ENCODE data around the gene PLOD2. TPM values are rescaled to one million over a fixed set of nuclear protein-coding genes. Genes with fewer than 3 reads are reported as not detected.

The PLOD2 gene
- total and polyA plus RNA-seq, 9 of the 15 experiments (the other 6 are each of a cell fraction or from before 2014, with no cell fraction given) = 0.18 to 1.5 (median 0.58) TPM

DNA sequence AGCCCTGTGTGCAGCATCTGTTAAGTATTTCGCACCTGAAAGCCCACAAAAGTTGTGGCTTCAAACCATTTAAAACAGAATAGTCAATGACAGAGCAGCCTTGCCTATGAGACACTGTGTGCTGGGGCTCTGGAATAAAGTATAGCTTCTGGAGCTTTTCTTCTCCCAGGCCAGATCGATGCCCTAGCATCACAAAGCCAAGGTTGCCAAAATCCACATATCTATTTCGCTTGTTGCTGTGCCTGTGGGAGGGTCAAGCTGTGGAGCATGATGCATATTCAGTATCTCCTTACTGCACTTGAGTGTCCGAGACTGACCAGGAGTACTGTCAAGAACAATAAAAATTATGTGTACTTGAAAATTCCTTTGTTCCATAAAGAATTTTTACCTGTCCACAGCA lies 7.6 kb downstream of the PLOD2 start (continued):
- no peak for TF ChIP-seq MEIS2 (IDR thresholded peaks at IDR 0.05; ENCODE audit: partially characterized antibody)
- TF ChIP-seq, protein P1, sequence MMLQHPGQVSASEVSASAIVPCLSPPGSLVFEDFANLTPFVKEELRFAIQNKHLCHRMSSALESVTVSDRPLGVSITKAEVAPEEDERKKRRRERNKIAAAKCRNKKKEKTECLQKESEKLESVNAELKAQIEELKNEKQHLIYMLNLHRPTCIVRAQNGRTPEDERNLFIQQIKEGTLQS (IDR thresholded peaks at IDR 0.05) = no peak
- TF ChIP-seq, protein P1 (CRISPR knock-in tag; conservative IDR thresholded peaks at IDR 0.05) = no peak
- TF ChIP-seq CXXC5 (CRISPR knock-in tag; IDR thresholded peaks at IDR 0.05) = no peak
- TF ChIP-seq, protein P2, sequence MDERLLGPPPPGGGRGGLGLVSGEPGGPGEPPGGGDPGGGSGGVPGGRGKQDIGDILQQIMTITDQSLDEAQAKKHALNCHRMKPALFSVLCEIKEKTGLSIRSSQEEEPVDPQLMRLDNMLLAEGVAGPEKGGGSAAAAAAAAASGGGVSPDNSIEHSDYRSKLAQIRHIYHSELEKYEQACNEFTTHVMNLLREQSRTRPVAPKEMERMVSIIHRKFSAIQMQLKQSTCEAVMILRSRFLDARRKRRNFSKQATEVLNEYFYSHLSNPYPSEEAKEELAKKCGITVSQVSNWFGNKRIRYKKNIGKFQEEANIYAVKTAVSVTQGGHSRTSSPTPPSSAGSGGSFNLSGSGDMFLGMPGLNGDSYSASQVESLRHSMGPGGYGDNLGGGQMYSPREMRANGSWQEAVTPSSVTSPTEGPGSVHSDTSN (CRISPR knock-in tag; IDR thresholded peaks at IDR 0.05; ENCODE audit: low read depth) = no peak
- TF ChIP-seq, protein P2 (tag; conservative IDR thresholded peaks at IDR 0.05; ENCODE audit: low read depth) = no peak

DNA sequence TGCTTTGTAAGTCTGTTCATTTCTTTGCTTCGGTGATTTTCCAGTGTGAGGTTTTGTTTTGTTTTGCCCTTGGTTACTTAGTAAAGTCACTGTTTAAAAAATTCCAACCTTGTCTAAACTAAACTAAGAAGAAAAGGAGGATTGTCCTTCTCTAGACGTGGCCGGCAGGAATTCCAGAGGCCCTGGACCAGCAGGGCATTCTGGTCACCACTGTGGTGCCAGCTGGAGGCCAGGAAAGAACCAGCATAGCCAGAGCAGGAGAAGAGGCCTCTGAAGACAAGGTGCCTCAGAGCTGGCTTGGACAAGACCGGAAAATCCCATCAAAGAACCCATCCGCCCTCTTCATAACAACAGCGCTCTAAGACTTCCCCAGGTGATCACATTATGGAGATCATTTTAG lies 8.2 kb downstream of the PLOD2 start:
- Histone ChIP-seq H2AFZ (ENCODE audit: low read depth, low read length) (no peak overlapping the region), H3K27ac (ENCODE audit: extremely low read depth, low read depth, low read length) (no peak overlapping the region), H3K9me1 (ENCODE audit: control insufficient read depth, insufficient read depth, low read length) (no peaks in the 10 kb centered on the region), H3K4me1 (replicated peaks in 1 of 2; ENCODE audit: control insufficient read depth in 2 of 2, insufficient read depth in 2 of 2, low read length in 2 of 2) (no peaks in the 10 kb centered on the region), H4K20me1 (replicated peaks; ENCODE audit: control insufficient read depth, insufficient read depth, low read length) (no peaks in the 10 kb centered on the region), H3K36me3 (ENCODE audit: control insufficient read depth, insufficient read depth, low read length) (no peaks in the 10 kb centered on the region), H3K4me3 (no peak overlapping the region), H3K9ac (ENCODE audit: insufficient read depth in 1 of 2, low read depth in 2 of 2, low read length in 2 of 2) (no peak overlapping the region), H3K9me3 (replicated peaks; ENCODE audit: control insufficient read depth, insufficient read depth, low read depth, low read length) (no peaks in the 10 kb centered on the region), H3K79me2 (ENCODE audit: control insufficient read depth, insufficient read depth, low read length) (no peaks in the 10 kb centered on the region), H3K27me3 (ENCODE audit: control insufficient read depth in 2 of 2, insufficient read depth in 2 of 2, low read length in 2 of 2) (no peaks in the 10 kb centered on the region), H3K4me2 (ENCODE audit: insufficient read depth, low read length) (no peak overlapping the region)
- in situ Hi-C loops (cut with MboI) (no loop called here), intact Hi-C loops (cut with micrococcal nuclease) (no loop called here)
- DNase-seq (ENCODE audit: extremely low read depth in 1 of 4, low spot score in 3 of 4) (no peak), ATAC-seq (no peak), FAIRE-seq (no peak)
- WGBS (ENCODE audit: insufficient coverage, low coverage, missing lambda C conversion rate) = 0% methylated on average over 6 of the region's 6 CpGs
- no TSS peak for BruUV-seq (replicated peaks)
- CTCF ChIA-PET (ENCODE audit: low intra/inter-chr PET ratio) = no interaction called here
- POLR2A ChIA-PET = no interaction called here
- TF ChIP-seq PHF21A (IDR thresholded peaks at IDR 0.05; ENCODE audit: borderline replicate concordance, low read depth) = no peak
- TF ChIP-seq BCOR (IDR thresholded peaks at IDR 0.05) = no peak
- no peak for TF ChIP-seq ZNF146 (CRISPR knock-in tag; IDR thresholded peaks at IDR 0.05; ENCODE audit: unreplicated experiment)
- TF ChIP-seq ZNF699 (CRISPR knock-in tag; IDR thresholded peaks at IDR 0.05; ENCODE audit: insufficient replicate concordance) = no peak
- no peak for TF ChIP-seq SMAD2 (IDR thresholded peaks at IDR 0.05; ENCODE audit: low read depth, low read length)
- no peak for TF ChIP-seq ZNF23 (CRISPR knock-in tag; IDR thresholded peaks at IDR 0.05)
- no peak for TF ChIP-seq TCF7L2 (IDR thresholded peaks at IDR 0.05; ENCODE audit: low read depth, low read length)
- TF ChIP-seq, protein P3, sequence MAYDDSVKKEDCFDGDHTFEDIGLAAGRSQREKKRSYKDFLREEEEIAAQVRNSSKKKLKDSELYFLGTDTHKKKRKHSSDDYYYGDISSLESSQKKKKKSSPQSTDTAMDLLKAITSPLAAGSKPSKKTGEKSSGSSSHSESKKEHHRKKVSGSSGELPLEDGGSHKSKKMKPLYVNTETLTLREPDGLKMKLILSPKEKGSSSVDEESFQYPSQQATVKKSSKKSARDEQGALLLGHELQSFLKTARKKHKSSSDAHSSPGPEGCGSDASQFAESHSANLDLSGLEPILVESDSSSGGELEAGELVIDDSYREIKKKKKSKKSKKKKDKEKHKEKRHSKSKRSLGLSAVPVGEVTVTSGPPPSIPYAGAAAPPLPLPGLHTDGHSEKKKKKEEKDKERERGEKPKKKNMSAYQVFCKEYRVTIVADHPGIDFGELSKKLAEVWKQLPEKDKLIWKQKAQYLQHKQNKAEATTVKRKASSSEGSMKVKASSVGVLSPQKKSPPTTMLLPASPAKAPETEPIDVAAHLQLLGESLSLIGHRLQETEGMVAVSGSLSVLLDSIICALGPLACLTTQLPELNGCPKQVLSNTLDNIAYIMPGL (CRISPR knock-in tag; IDR thresholded peaks at IDR 0.05) = no peak
- no peak for TF ChIP-seq TAF9B (IDR thresholded peaks at IDR 0.05; ENCODE audit: partially characterized antibody)
- TF ChIP-seq, protein P4, sequence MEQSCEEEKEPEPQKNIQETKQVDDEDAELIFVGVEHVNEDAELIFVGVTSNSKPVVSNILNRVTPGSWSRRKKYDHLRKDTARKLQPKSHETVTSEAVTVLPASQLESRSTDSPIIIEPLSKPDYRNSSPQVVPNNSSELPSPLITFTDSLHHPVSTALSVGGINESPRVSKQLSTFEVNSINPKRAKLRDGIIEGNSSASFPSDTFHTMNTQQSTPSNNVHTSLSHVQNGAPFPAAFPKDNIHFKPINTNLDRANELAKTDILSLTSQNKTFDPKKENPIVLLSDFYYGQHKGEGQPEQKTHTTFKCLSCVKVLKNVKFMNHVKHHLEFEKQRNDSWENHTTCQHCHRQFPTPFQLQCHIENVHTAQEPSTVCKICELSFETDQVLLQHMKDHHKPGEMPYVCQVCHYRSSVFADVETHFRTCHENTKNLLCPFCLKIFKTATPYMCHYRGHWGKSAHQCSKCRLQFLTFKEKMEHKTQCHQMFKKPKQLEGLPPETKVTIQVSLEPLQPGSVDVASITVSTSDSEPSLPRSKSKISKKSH (CRISPR knock-in tag; IDR thresholded peaks at IDR 0.05) = no peak
- no peak for TF ChIP-seq SMAD1 (IDR thresholded peaks at IDR 0.05; ENCODE audit: low read depth, low read length, partially characterized antibody)
